SU-DHL-6 (cell line): Measurements from ENCODE around the gene ZCCHC7.

Experiments used
- H2AFZ ChIP-seq: fragments of 200-600 bp; sonication (generic); 2 replicates; pipeline ENCODE4 v1.6.1; 2014; ENCODE audit warnings: low read depth, mild to moderate bottlenecking, moderate library complexity, mixed read lengths, antibody characterized with exemption, low read length; ENCODE audit not compliant: severe bottlenecking
- H3F3A ChIP-seq: fragments of 200-600 bp; shearing (Covaris generic); 2 replicates; pipeline ENCODE4 v1.6.0; 2016; ENCODE audit warnings: antibody characterized with exemption, mild to moderate bottlenecking; ENCODE audit not compliant: insufficient read depth
- H3K27ac ChIP-seq: fragments of 200-600 bp; sonication (generic); 2 replicates; pipeline ENCODE4 v1.5.1; 2016; ENCODE audit warnings: low read depth, mild to moderate bottlenecking, low read length, moderate library complexity, mixed read lengths
- H3K27me3 ChIP-seq: fragments of 200-600 bp; sonication (generic), shearing (Covaris generic); 2 replicates; pipeline ENCODE4 v1.6.0; 2014; ENCODE audit warnings: mild to moderate bottlenecking, low read length
- H3K36me3 ChIP-seq: fragments of 200-600 bp; sonication (generic); 2 replicates; pipeline ENCODE4 v1.6.1; 2014; ENCODE audit warnings: mild to moderate bottlenecking, low read length, mixed read lengths
- H3K4me2 ChIP-seq: fragments of 300-600, 200-600 bp; shearing (Covaris generic), sonication (generic); 2 replicates; pipeline ENCODE4 v1.6.0; 2014; ENCODE audit warnings: low read length, low read depth, mild to moderate bottlenecking; ENCODE audit not compliant: poor library complexity, severe bottlenecking
- H3K4me3 ChIP-seq: fragments of 200-600 bp; sonication (generic); 2 replicates; pipeline ENCODE4 v1.5.1; 2014; ENCODE audit warnings: antibody characterized with exemption, low read length, mild to moderate bottlenecking, mixed read lengths; ENCODE audit not compliant: insufficient read depth, poor library complexity, severe bottlenecking
- H3K79me2 ChIP-seq: fragments of 200-600 bp; sonication (generic); 2 replicates; pipeline ENCODE4 v1.6.1; 2014; ENCODE audit warnings: mild to moderate bottlenecking, low read length, moderate library complexity; ENCODE audit not compliant: insufficient read depth
- H3K9ac ChIP-seq: fragments of 200-600 bp; sonication (generic); 2 replicates; pipeline ENCODE4 v1.7.0; 2014; ENCODE audit warnings: mild to moderate bottlenecking, low read length
- H3K9me2 ChIP-seq: fragments of 200-600 bp; sonication (generic); replicated peaks from 2 replicates; pipeline ENCODE4 v1.6.1; 2014; ENCODE audit warnings: low read length; ENCODE audit not compliant: insufficient read depth
- H3K9me3 ChIP-seq: fragments of 200-600 bp; sonication (generic); 2 replicates; pipeline ENCODE4 v1.6.1; 2014; ENCODE audit warnings: low read length, mixed read lengths; ENCODE audit not compliant: insufficient read depth
- H4K20me1 ChIP-seq: fragments of 200-600 bp; sonication (generic); 2 replicates; pipeline ENCODE4 v1.6.1; 2014; ENCODE audit warnings: low read depth, mild to moderate bottlenecking, antibody characterized with exemption, low read length, moderate library complexity, mixed read lengths
- EZH2phosphoT487 ChIP-seq: fragments of 200-600 bp; sonication (generic), shearing (Covaris generic); conservative IDR thresholded peaks from 2 replicates; pipeline ENCODE4 v1.6.1; 2018; ENCODE audit warnings: mild to moderate bottlenecking, antibody characterized with exemption, low read length, moderate library complexity, mixed read lengths
- TF ChIP-seq, protein P1 (sequence below): fragments of 200-600 bp; sonication (generic); IDR thresholded peaks from one replicate; pipeline ENCODE4 v1.5.1; 2017; ENCODE audit warnings: antibody characterized with exemption, mild to moderate bottlenecking, low read length, moderate library complexity; ENCODE audit not compliant: insufficient read depth, poor library complexity, severe bottlenecking

ZCCHC7 gene

DNA sequence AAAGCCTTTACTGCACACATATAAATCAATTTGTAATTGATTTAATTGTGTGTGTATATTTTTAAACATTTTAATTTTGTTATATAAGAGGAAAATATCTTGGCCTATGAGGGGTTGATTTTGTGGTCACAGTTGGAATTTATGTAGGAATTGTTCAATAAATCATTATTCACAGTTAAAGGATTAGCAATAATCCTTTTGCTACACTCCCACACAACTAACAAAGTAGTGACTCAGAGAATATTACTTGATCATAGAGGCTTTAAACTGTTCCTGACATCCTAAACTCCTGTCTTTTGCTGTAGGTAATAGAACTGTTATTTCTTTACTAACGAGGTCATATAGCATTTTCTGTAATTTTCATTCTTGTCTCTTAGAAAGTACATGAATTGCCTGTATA lies 95.5 kb downstream of the ZCCHC7 start:
- no peaks in the 10 kb centered on the region for H3K9me3 ChIP-seq
- H3K27me3 ChIP-seq: no peaks in the 10 kb centered on the region
- no peak overlapping the region for H3K4me2 ChIP-seq
- TF ChIP-seq, protein P1, sequence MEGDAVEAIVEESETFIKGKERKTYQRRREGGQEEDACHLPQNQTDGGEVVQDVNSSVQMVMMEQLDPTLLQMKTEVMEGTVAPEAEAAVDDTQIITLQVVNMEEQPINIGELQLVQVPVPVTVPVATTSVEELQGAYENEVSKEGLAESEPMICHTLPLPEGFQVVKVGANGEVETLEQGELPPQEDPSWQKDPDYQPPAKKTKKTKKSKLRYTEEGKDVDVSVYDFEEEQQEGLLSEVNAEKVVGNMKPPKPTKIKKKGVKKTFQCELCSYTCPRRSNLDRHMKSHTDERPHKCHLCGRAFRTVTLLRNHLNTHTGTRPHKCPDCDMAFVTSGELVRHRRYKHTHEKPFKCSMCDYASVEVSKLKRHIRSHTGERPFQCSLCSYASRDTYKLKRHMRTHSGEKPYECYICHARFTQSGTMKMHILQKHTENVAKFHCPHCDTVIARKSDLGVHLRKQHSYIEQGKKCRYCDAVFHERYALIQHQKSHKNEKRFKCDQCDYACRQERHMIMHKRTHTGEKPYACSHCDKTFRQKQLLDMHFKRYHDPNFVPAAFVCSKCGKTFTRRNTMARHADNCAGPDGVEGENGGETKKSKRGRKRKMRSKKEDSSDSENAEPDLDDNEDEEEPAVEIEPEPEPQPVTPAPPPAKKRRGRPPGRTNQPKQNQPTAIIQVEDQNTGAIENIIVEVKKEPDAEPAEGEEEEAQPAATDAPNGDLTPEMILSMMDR: no peak
- TF ChIP-seq EZH2phosphoT487: no peak
- peak overlapping the region; percentile 38; the same call in 1 of the 2 replicates for H3K27ac ChIP-seq
- H3K79me2 ChIP-seq: peaks cover 91% of the 10 kb centered on the region
- no peak overlapping the region for H2AFZ ChIP-seq
- peaks cover 68% of the 10 kb centered on the region for H3F3A ChIP-seq
- no peaks in the 10 kb centered on the region for H3K9me2 ChIP-seq
- no peak overlapping the region for H3K4me3 ChIP-seq
- H4K20me1 ChIP-seq: peaks cover 11% of the 10 kb centered on the region; the same call in 1 of the 2 replicates
- H3K9ac ChIP-seq: no peak overlapping the region
- H3K36me3 ChIP-seq: peaks cover 52% of the 10 kb centered on the region

DNA sequence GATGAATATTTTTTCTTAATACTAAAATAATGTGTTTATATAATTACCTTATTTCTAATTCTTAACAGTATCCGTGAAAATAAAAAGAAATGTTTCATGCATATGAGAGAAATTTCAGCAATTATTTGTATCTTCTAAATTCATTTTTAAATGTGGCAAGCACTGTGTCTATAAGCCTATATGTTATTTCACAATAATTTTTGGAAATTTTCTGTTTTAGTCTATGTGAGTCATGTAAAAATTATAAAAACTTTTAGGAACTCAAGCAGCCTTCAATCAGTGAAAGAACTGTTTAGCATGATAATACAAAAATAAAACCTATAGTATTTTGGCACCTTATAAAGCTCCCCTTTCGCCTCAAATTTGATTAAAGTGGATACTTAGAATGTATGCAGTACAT lies 96.8 kb downstream of the ZCCHC7 start:
- no peak overlapping the region for H2AFZ ChIP-seq
- peak overlapping the region; percentile 52 for H3K27ac ChIP-seq
- H3F3A ChIP-seq: peaks cover 74% of the 10 kb centered on the region
- no peaks in the 10 kb centered on the region for H3K27me3 ChIP-seq
- peaks cover 24% of the 10 kb centered on the region for H4K20me1 ChIP-seq
- H3K36me3 ChIP-seq: peaks cover 45% of the 10 kb centered on the region
- no peaks in the 10 kb centered on the region for H3K9me2 ChIP-seq
- peaks cover 92% of the 10 kb centered on the region for H3K79me2 ChIP-seq
- no peaks in the 10 kb centered on the region for H3K9me3 ChIP-seq
- no peak overlapping the region for H3K4me2 ChIP-seq
- H3K4me3 ChIP-seq: no peak overlapping the region
- TF ChIP-seq, protein P1: no peak
- no peak for TF ChIP-seq EZH2phosphoT487
- no peak overlapping the region for H3K9ac ChIP-seq

DNA sequence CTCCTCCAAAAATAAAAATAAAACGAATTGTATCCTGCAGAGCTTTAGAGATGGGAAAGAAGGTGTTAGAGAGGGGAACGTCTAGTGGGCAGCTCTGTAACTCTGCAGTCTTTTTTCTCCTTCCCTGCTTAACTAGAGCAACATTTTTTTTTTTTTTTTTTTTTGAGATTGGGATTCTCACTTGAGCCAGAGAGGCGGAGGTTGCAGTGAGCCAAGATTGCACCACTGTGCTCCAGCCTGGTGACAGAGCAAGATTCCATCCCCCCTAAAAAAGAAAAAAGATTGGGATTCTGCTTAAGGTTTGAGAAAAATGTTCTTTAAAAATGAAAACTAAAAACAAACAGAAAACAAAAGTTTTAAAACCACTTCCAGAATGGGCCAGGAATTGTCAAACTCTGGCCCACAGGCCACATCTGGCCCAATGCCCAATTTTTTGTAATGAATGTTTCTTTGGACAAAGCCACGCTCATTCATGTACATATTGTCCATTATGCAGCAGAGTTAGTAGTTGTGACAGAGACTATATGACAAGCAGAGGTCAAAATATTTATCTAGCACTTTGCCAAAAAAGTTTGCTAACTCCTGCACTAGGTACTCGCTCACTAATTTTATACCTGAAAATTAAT lies 98.5 kb downstream of the ZCCHC7 start:
- Histone ChIP-seq H3K79me2 (peaks cover 92% of the 10 kb centered on the region), H3K27ac (no peak overlapping the region), H4K20me1 (peaks cover 38% of the 10 kb centered on the region), H3K9me2 (no peaks in the 10 kb centered on the region), H3K4me2 (no peak overlapping the region), H3F3A (peaks cover 77% of the 10 kb centered on the region), H3K9ac (no peak overlapping the region), H3K9me3 (no peaks in the 10 kb centered on the region), H3K36me3 (peaks cover 36% of the 10 kb centered on the region), H3K27me3 (no peaks in the 10 kb centered on the region), H3K4me3 (no peak overlapping the region), H2AFZ (no peak overlapping the region)
- TF ChIP-seq EZH2phosphoT487: no peak
- TF ChIP-seq, protein P1: no peak
